Measurements from ENCODE around the gene NRXN3. TPM values are rescaled to one million over a fixed set of nuclear protein-coding genes. Genes with fewer than 3 reads are reported as not detected.

Gene NRXN3
- total and polyA plus RNA-seq, 2 of the 13 experiments (the other 11 are each of a cell fraction or from before 2014, with no cell fraction given): 0.03 TPM; not detected in 1

GRCh38 chr14:79645753-79646362 is 1475.7 kb downstream of the NRXN3 start:
- POLR2A ChIA-PET: no interaction called here
- Histone ChIP-seq H4K20me1 (ENCODE audit: insufficient read depth, low read length) (no peaks in the 10 kb centered on the region), H3K9ac (ENCODE audit: insufficient read depth, low read depth, low read length) (no peak overlapping the region), H3K36me3 (replicated peaks in 1 of 2; ENCODE audit: control insufficient read depth in 1 of 2, insufficient read depth in 2 of 2, low read length in 2 of 2) (no peaks in the 10 kb centered on the region), H3K9me3 (ENCODE audit: low read length) (peaks cover 21% of the 10 kb centered on the region), H3K4me2 (ENCODE audit: low read depth, low read length) (no peak overlapping the region), H3K4me3 (replicated peaks in 1 of 3; ENCODE audit: insufficient read depth in 1 of 3, low read depth in 2 of 3, low read length in 3 of 3) (no peak overlapping the region), H3K79me2 (ENCODE audit: insufficient read depth, low read length) (no peaks in the 10 kb centered on the region), H3K4me1 (ENCODE audit: insufficient read depth, low read length) (no peaks in the 10 kb centered on the region), H2AFZ (ENCODE audit: low read length) (no peak overlapping the region), H3K27me3 (ENCODE audit: control insufficient read depth in 1 of 2, insufficient read depth in 2 of 2, low read length in 2 of 2) (no peaks in the 10 kb centered on the region), H3K27ac (ENCODE audit: extremely low read length, insufficient read depth, low read length) (no peak overlapping the region)
- FAIRE-seq (no peak), ATAC-seq (no peak), DNase-seq (ENCODE audit: low spot score) (no peak)
- intact Hi-C loops (cut with micrococcal nuclease; ENCODE audit: unreplicated experiment): no loop called here
- in situ Hi-C loops (cut with HindIII; ENCODE audit: extremely low pct_ligation_motif_present, low pct_unique_long_range_greater_than_20kb): no loop called here
- CTCF ChIA-PET (ENCODE audit: low intra/inter-chr PET ratio, low total read pairs): no interaction called here
- WGBS (ENCODE audit: low lambda C conversion rate): no CpG with 5 or more reads among the region's 2 CpGs
- no TSS peak for BruUV-seq (replicated peaks)
- TF ChIP-seq HNF1A (IDR thresholded peaks at IDR 0.05; ENCODE audit: low read depth) (no peak), HNF1A (CRISPR knock-in tag; IDR thresholded peaks at IDR 0.05; ENCODE audit: borderline replicate concordance) (no peak), CREM (IDR thresholded peaks at IDR 0.05) (no peak), CREM (CRISPR knock-in tag; IDR thresholded peaks at IDR 0.05) (no peak), ZNF414 (CRISPR knock-in tag; IDR thresholded peaks at IDR 0.05) (no peak), ZNF343 (CRISPR knock-in tag; IDR thresholded peaks at IDR 0.05) (no peak), IKZF4 (CRISPR knock-in tag; IDR thresholded peaks at IDR 0.05; ENCODE audit: borderline replicate concordance, low read depth, not compliant biosample characterization) (no peak), BCLAF1 (IDR thresholded peaks at IDR 0.05) (no peak), SMAD1 (CRISPR knock-in tag; IDR thresholded peaks at IDR 0.05; ENCODE audit: borderline replicate concordance, low read depth) (no peak), ZNF652 (CRISPR knock-in tag; IDR thresholded peaks at IDR 0.05; ENCODE audit: borderline replicate concordance, low read depth) (no peak), RFX5 (IDR thresholded peaks at IDR 0.05; ENCODE audit: low read depth, low read length) (no peak), GABPB1 (CRISPR knock-in tag; IDR thresholded peaks at IDR 0.05) (no peak), ZBTB39 (CRISPR knock-in tag; IDR thresholded peaks at IDR 0.05) (no peak), IRX3 (CRISPR knock-in tag; IDR thresholded peaks at IDR 0.05; ENCODE audit: borderline replicate concordance, low read depth) (no peak)

All from HepG2 (cell line).